Activated naive CD8-positive, alpha-beta T cell treated with anti-CD3 and anti-CD28 coated beads, Interleukin-2, amount 50 U/mL, for 16 hours (primary cell): ENCODE data around the gene CRYBG2.
"Not testable (repeated sequence)": the region's sequence is repeated elsewhere in the genome, so short reads cannot be mapped to it uniquely, and the experiment has no call there.

Experiments
- DNase-seq: peaks from one replicate; pipeline ENCODE4 v3.0.0-alpha.2; 2020; ENCODE audit warnings: low read depth, low spot score

CRYBG2 gene

DNA sequence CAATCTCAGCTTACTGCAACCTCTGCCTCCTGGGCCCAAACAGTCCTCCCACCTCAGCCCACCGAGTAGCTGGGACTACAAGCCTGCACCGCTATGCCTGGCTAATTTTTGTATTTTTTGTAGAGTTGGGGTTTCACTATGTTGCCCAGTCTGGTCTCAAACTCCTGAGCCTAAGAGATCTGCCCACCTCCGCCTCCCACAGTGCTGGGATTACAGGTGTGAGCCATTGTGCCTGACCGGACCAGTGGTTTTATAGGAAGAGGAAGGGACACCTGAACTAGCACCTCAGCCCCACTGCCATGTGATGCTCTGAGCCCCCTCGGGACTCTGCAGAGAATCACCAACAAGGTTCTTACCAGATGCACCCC lies 4.1 kb downstream of the CRYBG2 start:
- DNase-seq, result no peak

DNA sequence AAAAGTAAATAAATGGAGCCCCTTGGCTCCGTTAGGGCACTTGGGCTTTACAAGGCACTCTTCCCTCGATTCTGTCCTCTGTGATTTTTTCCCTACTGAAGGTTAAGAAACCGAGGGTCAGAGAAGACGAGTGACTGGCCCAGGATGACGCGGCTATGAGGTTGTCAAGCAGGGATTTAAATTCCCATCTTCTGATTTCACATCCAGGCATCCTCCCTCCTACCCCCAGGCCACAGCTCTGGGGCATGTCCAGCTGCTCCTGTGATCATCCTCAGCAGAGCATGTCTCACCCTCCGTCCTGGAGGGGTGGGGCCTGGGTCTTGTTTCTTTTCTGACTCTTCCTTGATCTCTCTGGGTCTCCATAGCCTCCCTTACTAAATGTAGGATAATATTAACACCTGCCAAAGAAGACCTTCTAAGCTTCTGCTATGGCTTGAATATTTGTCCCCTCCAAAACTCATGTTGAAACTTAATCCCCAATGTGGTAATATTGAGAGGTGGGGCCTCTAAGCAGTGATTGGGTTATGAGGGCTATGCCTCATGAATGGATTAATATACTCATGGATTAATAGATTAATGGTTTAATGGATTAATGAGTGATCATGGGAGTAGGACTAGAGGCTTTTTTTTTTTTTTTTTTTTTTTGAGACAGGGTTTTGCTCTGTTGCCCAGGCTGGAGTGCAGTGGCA lies 4.6 kb downstream of the CRYBG2 start:
- no peak for DNase-seq

DNA sequence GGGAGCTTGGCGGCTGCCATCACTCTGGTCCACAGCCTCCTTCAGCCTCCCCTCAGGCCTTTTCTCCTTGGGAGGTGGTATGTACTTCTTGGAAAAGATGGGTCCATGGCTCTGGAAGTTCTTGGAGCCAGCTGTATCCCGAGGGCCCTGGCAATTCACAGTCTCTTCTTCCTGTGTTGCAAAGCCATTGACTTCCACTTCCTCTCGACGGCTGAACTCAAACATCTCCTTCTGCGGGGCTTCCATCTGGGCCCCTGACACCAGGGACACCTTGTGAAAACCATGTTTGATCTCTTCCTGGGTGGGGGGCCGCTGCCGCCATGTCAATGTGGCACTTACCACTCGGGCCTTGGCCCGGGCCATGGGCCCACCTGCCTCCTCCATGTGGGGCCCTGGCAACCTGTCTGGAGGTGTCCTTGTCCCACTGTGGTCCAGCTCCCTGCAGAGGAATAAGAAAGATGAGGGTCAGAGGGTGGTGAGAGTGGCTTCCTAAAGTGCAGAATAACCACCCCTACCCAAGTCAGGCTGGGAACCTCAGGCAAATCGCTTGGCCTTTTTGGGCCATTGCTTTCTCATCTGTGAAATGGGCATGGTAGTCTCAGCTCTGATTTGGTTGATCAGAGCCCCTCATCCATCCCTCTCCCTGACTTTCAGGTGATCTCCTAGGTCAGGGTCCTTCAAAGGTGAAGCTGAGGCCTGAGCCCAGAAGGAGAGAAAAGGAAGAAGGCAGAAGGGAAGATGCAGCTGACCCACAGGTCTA lies 7.5 kb downstream of the CRYBG2 start:
- DNase-seq, result no peak

DNA sequence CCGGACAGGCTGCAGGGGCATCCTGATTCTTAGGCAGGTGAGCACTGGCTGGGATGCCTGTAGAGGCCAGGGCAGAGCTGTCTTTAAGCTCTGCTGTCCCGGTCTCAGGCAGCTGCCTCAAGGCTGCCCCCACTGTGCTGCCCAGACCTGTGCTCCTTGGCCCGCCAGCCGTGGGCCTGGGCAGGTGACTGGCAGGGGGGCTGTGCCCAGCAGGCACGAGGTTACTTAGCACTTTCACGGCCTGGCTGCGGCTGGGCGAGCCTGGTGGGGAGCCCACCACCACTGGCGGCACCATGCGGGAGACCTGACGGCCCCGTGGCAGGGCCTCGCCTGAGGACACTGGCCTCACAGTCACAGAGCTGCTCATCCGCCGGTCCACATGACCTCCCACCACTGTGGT lies 8.2 kb downstream of the CRYBG2 start:
- DNase-seq, result no peak

DNA sequence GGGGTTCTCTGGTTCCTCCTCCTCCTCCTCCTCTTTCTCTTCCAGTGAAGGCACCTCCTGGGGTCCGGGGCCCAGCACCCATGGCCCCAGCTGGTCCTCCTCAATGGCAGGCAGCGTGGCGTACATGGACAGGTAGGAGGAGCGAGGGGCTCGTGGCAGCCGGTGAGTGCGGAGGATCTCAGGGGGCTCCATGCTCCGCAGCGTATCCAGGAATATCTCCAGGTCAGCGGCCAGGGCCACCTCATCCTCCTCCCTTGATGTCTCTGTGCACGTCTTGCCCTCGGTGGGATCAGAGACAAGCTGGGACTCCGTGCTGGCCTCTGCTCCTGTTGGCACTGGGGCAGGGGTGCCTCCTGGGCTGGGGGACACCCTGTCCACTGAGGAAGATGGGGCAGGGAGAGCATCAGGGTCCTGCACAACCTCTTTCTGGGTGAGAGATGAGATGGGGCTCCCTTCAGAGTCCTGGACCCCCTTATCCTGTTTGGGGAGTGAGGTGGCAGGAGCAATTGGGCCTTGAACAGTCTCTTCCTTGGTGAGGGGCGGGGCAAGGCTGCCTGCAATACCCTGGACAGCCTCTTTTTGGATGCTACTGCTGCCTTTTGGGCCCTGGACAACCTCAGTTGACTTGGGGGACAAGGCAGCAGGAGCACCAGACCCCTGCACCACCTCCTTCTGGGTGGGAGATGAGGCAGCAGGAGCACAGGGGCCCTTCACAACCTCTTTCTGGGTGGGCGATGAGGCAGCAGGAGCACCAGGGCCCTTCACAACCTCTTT lies 9.6 kb downstream of the CRYBG2 start:
- no peak for DNase-seq

DNA sequence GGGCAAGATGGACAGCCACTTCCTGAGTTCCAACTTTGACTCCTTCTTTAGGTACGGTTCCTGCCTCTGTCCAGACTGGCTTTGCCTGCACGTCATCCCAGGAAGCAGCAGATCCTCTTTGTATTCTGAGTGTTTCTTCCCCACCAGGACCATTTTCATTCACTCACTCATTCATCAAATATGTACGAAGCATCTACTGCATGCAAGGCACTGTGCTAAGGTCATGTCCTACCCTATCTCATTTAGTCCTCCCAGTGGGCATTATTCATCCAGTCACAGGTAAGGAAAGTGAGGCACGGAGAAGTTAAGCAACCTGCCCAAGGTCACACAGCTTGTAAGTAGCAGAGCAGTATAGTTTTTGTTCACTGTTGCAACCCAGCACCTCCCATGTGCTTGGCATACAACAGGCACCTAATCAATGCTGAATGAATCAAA lies 13.9 kb downstream of the CRYBG2 start:
- DNase-seq, result no peak

DNA sequence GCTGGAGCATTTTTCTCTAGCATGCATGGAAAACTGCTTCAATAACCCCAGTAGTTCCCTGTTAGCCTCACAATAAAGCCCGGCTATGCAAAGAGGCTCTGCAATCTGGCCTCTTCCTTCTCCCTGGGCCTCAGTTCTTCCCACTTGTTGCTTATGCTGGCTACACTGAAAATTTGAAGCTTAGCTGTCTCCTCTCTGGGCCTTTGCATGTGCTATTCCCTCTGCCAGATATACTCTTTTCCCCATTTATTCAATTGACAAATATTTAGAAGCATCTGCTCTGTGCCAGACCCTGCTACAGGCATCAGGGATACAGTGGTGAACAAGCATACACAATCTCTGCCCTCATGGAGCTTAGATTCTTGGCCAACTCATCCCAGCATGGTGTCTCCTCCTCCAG lies 15.3 kb downstream of the CRYBG2 start:
- no peak for DNase-seq

DNA sequence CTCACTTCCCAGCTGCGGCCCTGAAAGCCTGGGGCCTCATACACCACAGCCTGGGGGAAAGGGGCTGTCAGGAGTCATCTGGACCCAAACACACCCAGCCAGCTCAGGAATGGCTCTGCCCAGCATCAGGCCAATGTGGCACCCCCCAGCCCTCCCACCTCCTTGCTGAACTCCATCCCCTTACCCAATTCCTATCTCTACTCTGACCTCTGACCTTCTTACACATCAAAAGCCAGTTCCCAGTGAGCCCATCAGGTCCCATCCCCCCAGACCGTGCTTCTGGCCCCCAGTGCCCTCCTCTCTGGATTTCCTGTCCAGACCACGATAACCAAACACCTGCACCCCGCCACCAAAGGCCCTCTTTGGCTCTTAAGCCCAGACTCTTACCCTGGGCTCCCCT lies 16.3 kb downstream of the CRYBG2 start:
- no peak for DNase-seq

DNA sequence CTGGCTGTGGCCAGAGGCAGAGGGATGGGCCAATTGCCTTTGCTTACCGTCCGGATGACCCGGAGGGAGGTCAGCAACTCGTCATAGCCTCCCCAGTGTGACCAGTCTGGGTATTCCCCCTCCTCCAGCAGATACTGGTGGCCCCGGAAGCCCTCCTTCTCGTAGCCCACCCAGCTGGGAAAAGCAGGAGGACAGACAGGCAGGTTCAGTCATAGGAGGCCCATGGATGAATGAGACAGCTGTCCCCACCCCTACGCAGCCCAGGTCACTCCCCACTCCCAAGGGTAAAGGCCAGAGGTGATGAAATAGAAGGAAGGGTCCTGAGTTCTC lies 16.8 kb downstream of the CRYBG2 start:
- DNase-seq, result no peak

DNA sequence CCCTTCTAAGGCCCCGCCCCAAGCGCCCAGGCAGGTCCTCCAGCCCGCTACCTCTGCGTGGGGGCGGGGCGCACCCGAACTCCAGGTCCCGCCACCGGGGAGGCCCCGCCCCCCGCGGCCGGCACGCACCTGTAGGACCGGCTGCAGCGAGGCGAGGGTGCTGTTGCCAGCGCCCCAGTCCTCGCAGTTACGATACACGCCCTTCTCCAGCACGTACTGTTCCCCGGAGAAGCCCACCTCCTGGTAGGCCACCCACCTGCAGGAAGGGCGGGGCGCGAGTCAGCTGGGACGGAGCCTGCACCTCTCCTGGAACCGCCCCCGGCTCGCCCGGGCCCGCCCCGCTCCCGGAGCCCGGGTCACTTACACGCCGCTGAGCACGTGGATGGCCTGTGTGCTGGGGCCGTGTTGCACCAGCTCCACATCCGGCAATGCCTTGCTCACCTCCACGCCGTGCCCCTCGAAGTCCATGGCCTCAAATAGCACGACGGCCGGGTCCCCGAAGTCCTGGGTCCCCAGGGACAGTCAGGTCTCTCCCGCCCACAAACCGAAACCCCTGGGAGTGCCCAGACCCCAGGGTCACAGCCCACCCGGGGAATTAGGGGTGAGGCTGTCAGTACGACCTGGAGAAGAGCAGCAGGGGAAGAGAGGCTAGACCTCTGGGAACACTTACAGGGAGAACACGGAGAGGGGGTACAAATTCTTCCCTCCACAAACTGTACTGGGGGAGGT lies 17.3 kb downstream of the CRYBG2 start:
- peak; percentile 62 for DNase-seq

DNA sequence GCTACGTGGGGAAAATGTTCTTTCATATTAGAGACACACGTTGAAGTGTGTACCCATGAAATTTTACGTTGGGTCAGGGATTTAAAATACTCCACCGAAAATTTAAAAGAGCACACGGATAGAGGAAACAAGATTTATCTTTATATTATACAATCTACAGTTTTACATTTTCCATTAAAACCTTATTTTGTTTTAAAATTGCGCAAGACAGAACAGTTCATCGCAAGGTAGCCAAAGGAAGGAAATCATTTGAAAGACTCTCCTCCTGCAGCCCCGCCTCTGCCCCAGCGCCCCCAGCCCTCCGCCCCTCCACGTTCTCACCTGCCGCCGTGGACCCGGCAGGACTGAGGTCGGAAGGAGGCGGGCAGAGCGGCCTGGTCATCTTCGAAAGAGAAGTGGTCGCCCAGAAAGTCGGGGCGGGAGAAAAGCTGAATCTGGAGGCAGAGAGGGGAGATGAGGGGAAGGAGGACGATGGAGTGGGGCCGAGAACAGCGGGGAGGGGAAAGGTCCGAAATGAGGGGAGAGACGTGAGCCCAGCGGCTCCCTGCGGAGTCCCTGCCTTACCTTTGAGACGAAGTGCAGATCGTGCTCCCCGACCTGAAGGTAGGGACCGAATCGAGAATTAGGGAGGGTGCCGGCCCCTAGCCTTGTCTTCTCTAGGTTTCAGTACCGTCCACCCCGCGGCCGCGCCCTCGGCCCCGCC lies 18.0 kb downstream of the CRYBG2 start:
- DNase-seq, result no peak

DNA sequence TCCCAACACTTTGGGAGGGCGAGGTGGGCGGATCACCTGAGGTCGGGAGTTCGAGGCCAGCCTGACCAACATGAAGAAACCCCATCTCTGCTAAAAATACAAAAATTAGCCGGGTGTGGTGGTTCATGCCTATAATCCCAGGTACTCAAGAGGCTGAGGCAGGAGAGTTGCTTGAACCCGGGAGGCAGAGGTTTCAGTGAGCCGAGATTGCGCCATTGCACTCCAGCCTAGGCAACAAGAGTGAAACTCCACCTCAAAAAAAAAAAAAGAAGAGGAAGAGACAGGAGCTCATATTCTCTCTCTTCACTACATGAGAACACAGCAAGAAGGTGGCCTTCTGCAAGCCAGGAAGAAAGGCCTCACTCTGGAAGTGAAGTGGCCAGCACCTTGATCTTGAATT lies 20.6 kb downstream of the CRYBG2 start:
- not testable (repeated sequence) for DNase-seq

DNA sequence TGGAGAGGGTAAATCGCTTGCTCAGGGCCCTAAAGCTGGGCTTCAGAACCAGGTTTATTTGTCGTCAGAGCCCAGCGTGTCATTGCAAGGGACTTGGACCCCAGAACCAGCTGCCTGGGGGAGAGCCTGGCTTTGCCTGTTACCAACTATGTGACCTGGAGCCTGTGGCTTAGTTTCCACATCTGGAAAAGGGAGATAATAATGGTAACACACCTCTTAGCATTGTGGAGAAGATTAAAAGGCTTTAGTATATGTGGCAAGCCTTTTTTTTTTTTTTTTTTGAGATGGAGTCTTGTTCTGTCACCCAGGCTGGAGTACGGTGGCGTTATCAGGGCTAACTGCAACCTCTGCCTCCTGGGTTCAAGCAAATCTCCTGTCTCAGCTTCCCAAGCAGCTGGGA lies 23.7 kb downstream of the CRYBG2 start:
- no peak for DNase-seq

DNA sequence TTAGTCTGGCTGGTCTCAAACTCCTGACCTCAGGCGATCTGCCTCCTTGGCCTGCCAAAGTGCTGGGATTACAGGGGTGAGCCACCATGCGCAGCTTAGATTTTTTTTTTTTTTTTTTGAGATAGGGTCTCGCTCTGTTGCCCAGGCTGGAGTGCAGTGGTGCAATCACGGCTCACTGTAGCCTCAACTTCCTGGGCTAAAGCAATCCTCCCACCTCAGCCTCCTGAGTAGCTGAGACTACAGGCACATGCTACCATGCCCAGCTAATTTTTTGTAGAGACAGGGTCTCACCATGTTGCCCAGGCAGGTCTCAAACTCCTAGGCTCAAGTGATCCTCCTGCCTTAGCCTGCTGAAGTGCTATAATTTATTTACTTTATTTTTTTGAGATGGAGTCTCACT lies 24.6 kb downstream of the CRYBG2 start:
- DNase-seq, result not testable (repeated sequence)

DNA sequence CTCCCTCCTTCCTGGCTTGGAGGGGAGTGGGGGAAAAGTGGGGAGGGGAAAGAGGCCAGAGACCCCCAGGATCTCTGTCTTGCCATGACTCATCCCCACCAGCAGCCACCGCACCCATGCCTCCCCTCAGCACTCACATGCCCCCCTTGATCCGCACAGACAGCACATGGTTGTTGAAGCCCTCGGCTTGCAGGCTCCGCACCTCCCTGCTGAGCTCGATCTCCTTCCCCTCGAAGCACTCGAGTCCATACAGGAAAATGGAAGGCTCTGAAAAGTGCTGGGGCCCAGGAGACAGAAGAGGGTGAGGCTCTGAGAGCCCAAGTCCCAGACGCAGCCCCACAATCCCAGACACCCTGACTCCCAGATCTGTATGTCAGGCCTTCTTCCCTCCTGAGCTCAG lies 25.3 kb downstream of the CRYBG2 start:
- DNase-seq, result no peak

DNA sequence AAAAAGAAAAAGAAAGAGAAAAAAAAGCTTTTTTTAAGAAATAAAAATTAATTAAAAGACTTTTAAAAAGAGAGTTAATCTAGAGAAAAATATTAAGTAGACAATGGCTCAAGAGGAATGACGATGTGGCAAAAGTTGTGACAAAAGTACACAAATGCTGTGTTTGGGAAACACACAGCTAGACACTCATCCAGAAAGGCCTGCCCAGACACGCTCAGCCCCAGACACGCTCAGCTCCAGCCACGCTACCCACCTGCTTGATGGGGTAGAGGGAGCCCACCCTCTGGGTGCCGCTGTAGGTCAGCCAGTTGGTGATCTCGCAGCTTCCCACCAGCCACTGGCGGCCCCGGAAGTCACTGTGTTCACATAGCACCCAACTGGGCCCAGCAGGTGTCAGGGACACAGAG lies 26.0 kb downstream of the CRYBG2 start:
- no peak for DNase-seq

DNA sequence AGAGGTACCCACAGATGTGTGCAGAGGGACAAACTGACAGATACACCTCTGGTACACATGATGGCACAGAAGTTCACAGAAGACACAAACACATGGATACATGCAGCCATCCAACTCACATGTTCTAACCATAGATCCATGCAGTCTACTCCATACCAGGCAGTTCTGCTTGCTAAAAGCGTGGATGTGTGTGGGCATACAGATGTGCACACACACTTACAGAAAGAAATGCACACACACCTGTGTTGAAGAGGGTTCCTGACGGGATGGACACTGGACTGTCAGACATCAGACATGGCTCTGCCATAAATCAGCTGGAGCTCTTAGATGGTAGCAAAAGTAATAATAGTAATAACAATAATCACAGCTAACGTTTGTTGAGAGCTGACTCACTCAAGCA lies 29.4 kb downstream of the CRYBG2 start:
- DNase-seq, result no peak

DNA sequence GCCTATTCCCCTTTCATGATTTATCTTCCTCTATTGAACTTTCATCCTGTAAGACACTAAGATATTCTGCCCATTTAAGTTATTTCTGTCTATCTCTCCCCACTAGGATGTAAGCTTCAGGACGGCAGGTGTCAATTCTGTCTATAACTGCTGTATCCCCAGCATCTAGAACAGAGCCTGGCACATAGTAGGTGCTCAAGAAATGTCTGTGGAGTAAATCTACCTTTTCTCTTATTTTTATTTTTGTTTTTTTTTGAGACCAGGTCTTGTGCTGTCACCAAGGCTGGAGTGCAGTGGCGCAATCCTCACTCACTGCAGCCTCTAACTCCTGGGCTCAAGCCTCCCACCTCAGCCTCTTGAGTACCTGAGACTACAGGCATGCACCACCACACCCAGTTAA lies 30.5 kb downstream of the CRYBG2 start:
- DNase-seq, result no peak

DNA sequence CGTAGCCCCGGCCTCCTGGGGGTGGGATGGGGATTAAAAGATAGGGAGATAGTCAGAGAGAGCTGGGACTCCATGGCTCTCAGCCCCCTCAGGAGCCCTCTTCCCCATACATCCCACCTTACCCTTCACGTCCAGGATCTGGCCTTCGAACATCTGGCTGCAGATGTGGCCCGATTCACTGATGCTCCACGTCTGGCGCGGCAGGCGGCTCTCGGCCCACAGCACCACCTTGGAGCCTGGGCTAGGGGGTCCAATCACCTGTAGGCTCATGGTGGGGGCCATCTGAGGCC lies 31.9 kb downstream of the CRYBG2 start:
- DNase-seq, result no peak

DNA sequence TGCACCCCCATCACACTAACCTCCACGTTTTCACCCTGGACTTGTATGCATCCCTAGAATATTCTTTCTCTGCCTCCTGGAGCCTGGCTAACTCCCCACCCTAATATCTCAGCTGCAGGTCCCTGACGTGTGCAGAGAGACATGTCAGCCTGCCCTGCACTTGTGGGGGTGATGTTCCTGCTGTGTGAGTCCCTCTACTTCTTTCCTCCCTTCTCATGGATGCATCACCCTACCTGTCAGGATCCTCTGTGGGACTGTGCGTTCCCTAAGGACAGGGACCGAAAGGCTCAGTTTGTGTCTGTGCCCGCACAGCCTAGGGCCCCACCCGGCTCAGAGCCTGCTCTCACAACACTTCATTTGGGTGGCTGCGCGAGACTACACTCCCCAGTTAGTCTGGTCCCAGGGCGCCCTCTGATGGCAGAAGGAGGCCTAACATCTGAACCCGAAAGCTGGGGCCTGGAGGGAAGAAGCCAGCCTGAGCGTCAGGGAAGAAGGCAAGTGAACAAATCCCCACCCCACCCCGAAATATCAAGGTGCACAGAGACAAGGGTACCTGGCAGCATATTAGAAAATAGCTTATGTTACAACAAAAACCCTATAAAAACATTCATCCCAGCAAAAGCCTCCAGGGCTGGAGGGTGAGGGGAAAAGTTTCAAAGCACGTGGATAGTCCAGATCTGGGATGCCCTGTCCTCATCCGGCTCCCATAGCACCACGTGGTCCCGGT lies 32.5 kb downstream of the CRYBG2 start:
- peak; percentile 93 for DNase-seq

DNA sequence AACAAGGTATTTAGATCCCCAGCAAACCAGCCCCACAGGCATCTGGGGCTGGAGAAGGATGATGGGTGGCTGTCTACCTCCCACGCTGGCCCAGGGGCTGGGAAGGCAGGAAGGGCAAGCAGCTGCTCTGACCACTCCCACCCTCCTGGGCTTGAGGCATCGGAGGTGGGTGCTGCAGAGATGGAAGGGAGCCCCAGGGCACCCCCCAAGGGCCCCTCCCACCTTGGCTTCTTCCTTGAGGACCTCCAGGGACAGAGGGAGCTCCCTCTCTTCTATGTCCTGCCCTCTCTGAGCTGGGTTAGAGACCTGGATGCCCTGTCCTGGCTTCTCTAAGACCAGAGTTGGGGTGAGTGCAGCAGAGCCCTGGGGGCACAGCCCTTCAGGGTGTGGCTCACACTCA lies 33.0 kb downstream of the CRYBG2 start:
- DNase-seq, result no peak
